H1 (cell line): ENCODE measurements around the gene IMPDH1. TPM values are rescaled to one million over a fixed set of nuclear protein-coding genes. Genes with fewer than 3 reads are reported as not detected.

Experiments
- CTCF ChIA-PET: fragments of 300-600 bp; sonication (Branson Sonifier 250); formaldehyde crosslinking; loops from one replicate; lab custom pipeline; 2021; ENCODE audit not compliant: partially characterized antibody; lab: Charles Lee
- POLR2A ChIA-PET: fragments of 300-600 bp; sonication (Branson Sonifier 250); formaldehyde crosslinking; loops from one replicate; lab custom pipeline; 2021; ENCODE audit warnings: inconsistent platforms; ENCODE audit not compliant: partially characterized antibody; lab: Charles Lee
- DNase-seq, 2 experiments: peaks; one replicate each; pipeline versions ENCODE4 v3.0.0 to v3.0.0-alpha.2; 2010 to 2022; ENCODE audit warnings: low spot score in 2 of 2, low read depth in 1 of 2, mixed read lengths in 1 of 2
- FAIRE-seq: peaks from 2 replicates; lab custom pipeline; 2011; peaks lifted over from hg19 to GRCh38; lab: Jason Lieb, UNC
- H2AFZ ChIP-seq: 2 replicates; pipeline ENCODE4 v1.8.1; 2012; ENCODE audit warnings: low read length, inconsistent platforms
- H2AK5ac ChIP-seq: 2 replicates; pipeline ENCODE4 v1.6.1; 2013; ENCODE audit warnings: low read depth, low read length
- H2BK120ac ChIP-seq: replicated peaks from 2 replicates; pipeline ENCODE3; 2013; ENCODE audit warnings: low read depth, low read length, inconsistent platforms
- H2BK12ac ChIP-seq: 2 replicates; pipeline ENCODE4 v1.6.1; 2013; ENCODE audit warnings: low read depth, low read length
- H2BK15ac ChIP-seq: 2 replicates; pipeline ENCODE4 v1.6.1; 2013; ENCODE audit warnings: low read length
- H2BK20ac ChIP-seq: 2 replicates; pipeline ENCODE4 v1.6.1; 2013; ENCODE audit warnings: low read length
- H2BK5ac ChIP-seq: 2 replicates; pipeline ENCODE4 v1.6.1; 2013; ENCODE audit warnings: low read depth, low read length
- H3K14ac ChIP-seq: 2 replicates; pipeline ENCODE4 v1.6.1; 2013; ENCODE audit warnings: inconsistent platforms; ENCODE audit not compliant: insufficient read length
- H3K18ac ChIP-seq: 2 replicates; pipeline ENCODE4 v1.6.1; 2013; ENCODE audit warnings: low read length; ENCODE audit errors: extremely low read depth
- H3K23ac ChIP-seq: 2 replicates; pipeline ENCODE4 v1.6.1; 2013; ENCODE audit warnings: inconsistent platforms; ENCODE audit not compliant: insufficient read length
- H3K23me2 ChIP-seq: 2 replicates; pipeline ENCODE4 v1.6.1; 2013; ENCODE audit warnings: low read depth, low read length
- H3K27ac ChIP-seq: 2 replicates; pipeline ENCODE4 v1.6.1; 2011; ENCODE audit warnings: low read depth, low read length, inconsistent platforms
- H3K27me3 ChIP-seq, 4 experiments: replicated peaks in 1 of 4; 1 replicate in 1 of 4; 2 replicates in 3 of 4; pipeline versions ENCODE4 v1.6.1 to v1.8.1; 2011 to 2013; ENCODE audit warnings: low read length in 3 of 4, mild to moderate bottlenecking in 3 of 4, inconsistent platforms in 2 of 4, mixed read lengths in 2 of 4, moderate library complexity in 1 of 4; ENCODE audit not compliant: control insufficient read depth in 3 of 4, insufficient read depth in 3 of 4; ENCODE audit errors: extremely low read depth in 1 of 4
- H3K36me3 ChIP-seq, 4 experiments: 2 replicates each; pipeline versions ENCODE4 v1.6.1 to v1.8.1; 2011 to 2013; ENCODE audit warnings: mild to moderate bottlenecking in 4 of 4, low read length in 3 of 4, moderate library complexity in 2 of 4, control low read depth in 1 of 4, inconsistent platforms in 1 of 4; ENCODE audit not compliant: insufficient read depth in 4 of 4, control insufficient read depth in 2 of 4
- H3K4ac ChIP-seq: replicated peaks from 2 replicates; pipeline ENCODE3; 2013; ENCODE audit warnings: low read length, low read depth, mixed read lengths, inconsistent platforms; ENCODE audit not compliant: insufficient read length
- H3K4me1 ChIP-seq, 4 experiments: replicated peaks in 1 of 4; 1 replicate in 1 of 4; 2 replicates in 3 of 4; pipeline versions ENCODE4 v1.6.1 to v1.8.1; 2011 to 2013; ENCODE audit warnings: low read length in 3 of 4, inconsistent platforms in 2 of 4, mixed read lengths in 1 of 4; ENCODE audit not compliant: insufficient read depth in 4 of 4, control insufficient read depth in 3 of 4
- H3K4me2 ChIP-seq, 2 experiments: 2 replicates each; pipeline versions ENCODE4 v1.6.1 to v1.8.1; 2011 to 2013; ENCODE audit warnings: low read depth in 2 of 2, low read length in 2 of 2, control low read depth in 1 of 2, inconsistent platforms in 1 of 2, mild to moderate bottlenecking in 1 of 2; ENCODE audit not compliant: insufficient read depth in 1 of 2
- H3K4me3 ChIP-seq, 4 experiments: fragments of 200-600, 300-600 bp in 1 of 4; sonication (generic), shearing (Covaris generic), sonication (Bioruptor Twin) in 1 of 4; 2 replicates each; pipeline versions ENCODE4 v1.5.1 to v1.8.1; 2011 to 2016; ENCODE audit warnings: low read length in 4 of 4, low read depth in 3 of 4, control low read depth in 2 of 4, inconsistent platforms in 2 of 4, mild to moderate bottlenecking in 2 of 4, mixed read lengths in 1 of 4, moderate library complexity in 1 of 4; ENCODE audit not compliant: insufficient read depth in 2 of 4; ENCODE audit errors: extremely low read depth in 1 of 4
- H3K56ac ChIP-seq: replicated peaks from 2 replicates; pipeline ENCODE3; 2013; ENCODE audit warnings: low read depth, mild to moderate bottlenecking, mixed read lengths, low read length, inconsistent platforms; ENCODE audit not compliant: insufficient read length
- H3K79me1 ChIP-seq: 2 replicates; pipeline ENCODE4 v1.6.1; 2013; ENCODE audit warnings: low read depth, low read length, control low read depth
- H3K79me2 ChIP-seq, 2 experiments: 2 replicates each; pipeline versions ENCODE4 v1.6.1 to v1.8.1; 2012 to 2013; ENCODE audit warnings: low read length in 2 of 2, mild to moderate bottlenecking in 2 of 2, inconsistent platforms in 1 of 2; ENCODE audit not compliant: insufficient read depth in 2 of 2, control insufficient read depth in 1 of 2
- H3K9ac ChIP-seq, 4 experiments: replicated peaks in 1 of 4; 1 replicate in 1 of 4; 2 replicates in 3 of 4; pipeline versions ENCODE4 v1.6.1 to v1.8.1; 2011 to 2013; ENCODE audit warnings: low read depth in 3 of 4, low read length in 3 of 4, control low read depth in 2 of 4, mild to moderate bottlenecking in 2 of 4, moderate library complexity in 2 of 4, inconsistent platforms in 1 of 4; ENCODE audit errors: extremely low read depth in 1 of 4
- H3K9me3 ChIP-seq, 2 experiments: 2 replicates each; pipeline versions ENCODE4 v1.6.1 to v1.8.1; 2012 to 2013; ENCODE audit warnings: mild to moderate bottlenecking in 2 of 2, moderate library complexity in 2 of 2, control low read depth in 1 of 2, inconsistent platforms in 1 of 2, low read depth in 1 of 2, low read length in 1 of 2, mixed read lengths in 1 of 2; ENCODE audit not compliant: insufficient read depth in 2 of 2
- H4K20me1 ChIP-seq, 2 experiments: replicated peaks in 1 of 2; 2 replicates each; pipeline versions ENCODE3 to v1.8.1; 2011 to 2013; ENCODE audit warnings: inconsistent platforms in 2 of 2, low read length in 2 of 2, mild to moderate bottlenecking in 1 of 2; ENCODE audit not compliant: insufficient read depth in 2 of 2, control insufficient read depth in 1 of 2
- H4K5ac ChIP-seq: 2 replicates; pipeline ENCODE4 v1.6.1; 2013; ENCODE audit warnings: low read length, low read depth, mixed read lengths, inconsistent platforms; ENCODE audit not compliant: insufficient read length
- H4K8ac ChIP-seq: 2 replicates; pipeline ENCODE4 v1.8.0; 2013; ENCODE audit warnings: mild to moderate bottlenecking, moderate library complexity, low read length, inconsistent platforms; ENCODE audit not compliant: insufficient read depth; ENCODE audit errors: extremely low read depth
- H4K91ac ChIP-seq: replicated peaks from 2 replicates; pipeline ENCODE3; 2013; ENCODE audit warnings: low read length, mixed read lengths, inconsistent platforms; ENCODE audit not compliant: insufficient read length
- ATF2 ChIP-seq: IDR thresholded peaks from 2 replicates; pipeline ENCODE4 v1.6.1; 2012; ENCODE audit warnings: low read length, inconsistent platforms
- CBX8 ChIP-seq: fragments of 300-800, 300-1000 bp; sonication (generic); IDR thresholded peaks from 2 replicates; pipeline ENCODE4 v1.7.1; 2016; ENCODE audit warnings: low read depth, low read length, borderline replicate concordance
- CTCF ChIP-seq, 3 experiments: IDR thresholded peaks; 1 replicate in 2 of 3; 2 replicates in 1 of 3; pipeline versions ENCODE4 v1.5.1 to v1.6.1; 2011; ENCODE audit warnings: low read length in 3 of 3, mild to moderate bottlenecking in 3 of 3, inconsistent platforms in 2 of 3, low read depth in 1 of 3, moderate library complexity in 1 of 3; ENCODE audit not compliant: insufficient read depth in 1 of 3; ENCODE audit errors: control extremely low read depth in 1 of 3
- HDAC2 ChIP-seq, 2 experiments: fragments of 300-600 bp in 1 of 2; sonication (generic) in 1 of 2; IDR thresholded peaks; 2 replicates each; pipeline ENCODE4 v1.6.1; 2011 to 2012; ENCODE audit warnings: low read depth in 2 of 2, low read length in 2 of 2, mild to moderate bottlenecking in 2 of 2, moderate library complexity in 2 of 2, borderline replicate concordance in 1 of 2, inconsistent platforms in 1 of 2
- KDM1A ChIP-seq: fragments of 200-600, 300-600 bp; sonication (generic); IDR thresholded peaks from 2 replicates; pipeline ENCODE4 v1.7.1; 2016; ENCODE audit warnings: mild to moderate bottlenecking, low read length, borderline replicate concordance
- PHF8 ChIP-seq: fragments of 200-600 bp; sonication (generic); conservative IDR thresholded peaks from 2 replicates; pipeline ENCODE4 v1.7.1; 2012; ENCODE audit warnings: low read depth, mild to moderate bottlenecking, inconsistent platforms, low read length, moderate library complexity
- RBBP5 ChIP-seq: IDR thresholded peaks from 2 replicates; pipeline ENCODE4 v1.7.1; 2012; ENCODE audit warnings: low read depth, mild to moderate bottlenecking, inconsistent platforms, low read length, moderate library complexity, borderline replicate concordance
- TBP ChIP-seq: IDR thresholded peaks from 2 replicates; pipeline ENCODE4 v1.6.1; 2011; ENCODE audit warnings: low read depth, low read length, improper control_type of control experiment
- WGBS, 2 experiments: shearing (Covaris generic) in 1 of 2; methylation state at CpG; one replicate each; pipeline versions ENCODE4 v1.1.6 to v1.1.7; 2013 to 2015; ENCODE audit warnings: low lambda C conversion rate in 2 of 2, mixed read lengths in 2 of 2, inconsistent platforms in 1 of 2, low coverage in 1 of 2, missing lambda C conversion rate in 1 of 2; ENCODE audit not compliant: insufficient replicate concordance in 2 of 2, insufficient coverage in 1 of 2, insufficient read length in 1 of 2; ENCODE audit errors: extremely low coverage in 1 of 2, missing lambda C conversion rate in 1 of 2; 5-methylcytosine and 5-hydroxymethylcytosine counted together
- polyA plus RNA-seq, 7 experiments: library from polyadenylated mRNA; depleted of rRNA in 3 of 7; stranded (reverse) in 5 of 7; unstranded in 2 of 7; fragments of >200 nt in 5 of 7; fragments of 200-250 nt in 2 of 7; gene quantifications; 1 replicate in 5 of 7; 2 replicates in 1 of 7; 4 replicates in 1 of 7; pipeline versions ENCODE4 v1.2.1 to v1.2.3, GENCODE V29; 2011 to 2013; ENCODE audit warnings: missing spikeins in 2 of 7, mixed read lengths in 2 of 7
- total RNA-seq: library from RNA; stranded (reverse); fragmentation: NEBNext Ultra II Directional; extraction: Animal tissue kit (Norgen Biotek cat#: 25700); gene quantifications from 2 replicates; pipeline ENCODE4 v1.2.1, GENCODE V29; 2021

IMPDH1 gene
- total and polyA plus RNA-seq, 2 of the 8 experiments (the other 6 are each of a cell fraction or from before 2014, with no cell fraction given), result 45.8 TPM

- Histone ChIP-seq H2BK15ac (no peak overlapping the region), H3K79me1 (no peaks in the 10 kb centered on the region), H3K9me3 (no peaks in the 10 kb centered on the region), H3K36me3 (peaks cover 0 to 9% (median 0%) of the 10 kb centered on the region in 4 experiments; a peak in 1 of 8 replicates), H3K56ac (no peak overlapping the region), H2AK5ac (no peak overlapping the region), H3K14ac (no peak overlapping the region), H3K4me1 (peaks cover 0 to 14% (median 8%) of the 10 kb centered on the region in 4 experiments; a peak in 5 of 7 replicates), H3K4me2 (no peak overlapping the region), H3K27me3 (peaks cover 22 to 67% (median 51%) of the 10 kb centered on the region in 4 experiments), H4K8ac (peak overlapping the region; percentile 1; the same call in 1 of the 2 replicates), H3K18ac (peak overlapping the region; percentile 6; the same call in 1 of the 2 replicates), H3K27ac (no peak overlapping the region), H4K20me1 (peaks cover 0 to 1% of the 10 kb centered on the region in 2 experiments), H4K5ac (no peak overlapping the region), H2BK5ac (no peak overlapping the region), H2BK20ac (no peak overlapping the region), H3K79me2 (no peaks in the 10 kb centered on the region), H2AFZ (no peak overlapping the region), H2BK120ac (no peak overlapping the region), H4K91ac (no peak overlapping the region), H3K4me3 (no peak overlapping the region), H3K23me2 (peaks cover 11% of the 10 kb centered on the region; the same call in 1 of the 2 replicates), H2BK12ac (no peak overlapping the region), H3K9ac (no peak overlapping the region), H3K23ac (no peak overlapping the region), H3K4ac (no peak overlapping the region)
- WGBS, 2 experiments, result 90% methylated on average over 3 of the region's 6 CpGs; no CpG with 5 or more reads in 1 of the 2 experiments
- FAIRE-seq (no peak), DNase-seq (no peak)
- CTCF ChIA-PET, result interaction anchor here (0.9 to 11.5 kb wide), 12 partner anchors 7 to 118 kb away, joined by 3 to 274 read pairs (median 5); partner anchors contain the start of gene RBM28
- POLR2A ChIA-PET, result interaction anchor here (0.9 to 1.9 kb wide), 4 partner anchors 10 to 119 kb away, joined by 3 to 7 read pairs (median 4); partner anchors contain the start of genes METTL2B and RBM28
- TF ChIP-seq KDM1A (no peak), RBBP5 (no peak), HDAC2 (IDR thresholded peaks at IDR 0.05; ENCODE audit: borderline replicate concordance in 1 of 2, low read depth in 2 of 2, low read length in 2 of 2) (no peak), TBP (no peak), CTCF (IDR thresholded peaks at IDR 0.05; ENCODE audit: control extremely low read depth in 1 of 3, insufficient read depth in 1 of 3, low read depth in 1 of 3, low read length in 3 of 3) (no peak), ATF2 (no peak), CBX8 (no peak), PHF8 (no peak)
Observed at GRCh38 chr7:128357217-128357613, 52.6 kb downstream of the IMPDH1 start.
